GM21576 (cell line): ENCODE data around the gene SMARCAL1.

Experiments
- ATAC-seq: cut with Tn5 transposase; IDR thresholded peaks from one replicate; pipeline ENCODE4 v1.9.1; 2021; ENCODE audit warnings: mild to moderate bottlenecking, moderate library complexity; ENCODE audit not compliant: unreplicated experiment

Gene SMARCAL1

DNA sequence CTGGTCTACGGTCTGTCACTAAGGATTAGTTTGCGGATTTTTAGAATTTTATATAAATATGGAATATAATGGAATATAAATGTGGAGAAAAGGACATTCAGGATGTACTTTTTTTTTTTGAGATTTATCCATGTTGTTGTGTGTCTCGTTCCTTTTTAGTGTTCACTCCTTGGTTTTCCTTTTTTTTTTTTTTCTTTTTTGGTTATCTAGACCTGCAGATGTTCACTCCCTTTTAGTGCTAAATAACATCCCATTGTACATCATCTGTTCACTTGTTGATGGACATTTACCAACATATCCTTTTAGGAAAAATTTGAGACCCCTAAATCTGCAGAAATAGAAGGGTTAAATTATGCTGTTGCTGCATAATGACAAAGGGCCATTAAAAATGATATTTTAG, 60.9 kb downstream of the SMARCAL1 start:
- ATAC-seq, result no peak

DNA sequence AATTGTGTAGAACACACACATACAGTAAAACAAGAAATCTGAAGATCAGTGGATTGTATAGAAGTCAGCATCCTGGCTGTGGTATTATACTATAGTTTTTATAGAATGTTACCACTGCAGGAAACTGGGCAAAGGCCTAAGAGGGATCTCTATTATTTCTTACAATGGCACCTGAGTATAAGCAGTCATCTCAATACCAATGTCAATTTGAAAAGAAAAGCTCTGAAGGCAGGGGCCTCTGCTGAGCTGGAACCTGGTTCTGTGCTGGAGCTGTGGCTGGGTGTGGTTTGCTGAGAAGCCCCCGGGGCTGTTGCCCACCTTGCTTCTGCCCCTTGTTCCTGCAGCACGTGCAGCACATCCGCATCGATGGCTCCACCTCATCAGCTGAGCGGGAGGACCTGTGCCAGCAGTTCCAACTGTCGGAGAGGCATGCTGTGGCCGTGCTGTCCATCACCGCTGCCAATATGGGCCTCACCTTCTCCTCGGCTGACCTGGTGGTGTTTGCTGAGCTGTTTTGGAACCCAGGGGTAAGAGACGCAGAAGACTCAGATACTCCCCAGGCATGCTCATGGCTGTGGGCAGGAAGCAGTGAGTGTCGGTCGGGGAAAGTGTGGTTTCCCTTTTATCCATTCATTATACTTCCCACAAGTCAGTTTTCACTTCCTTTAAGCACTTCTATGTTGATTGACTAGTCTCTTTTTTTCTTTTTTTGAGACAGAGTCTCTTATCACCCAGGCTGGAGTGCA, 62.8 kb downstream of the SMARCAL1 start:
- ATAC-seq, result peak; percentile 63

DNA sequence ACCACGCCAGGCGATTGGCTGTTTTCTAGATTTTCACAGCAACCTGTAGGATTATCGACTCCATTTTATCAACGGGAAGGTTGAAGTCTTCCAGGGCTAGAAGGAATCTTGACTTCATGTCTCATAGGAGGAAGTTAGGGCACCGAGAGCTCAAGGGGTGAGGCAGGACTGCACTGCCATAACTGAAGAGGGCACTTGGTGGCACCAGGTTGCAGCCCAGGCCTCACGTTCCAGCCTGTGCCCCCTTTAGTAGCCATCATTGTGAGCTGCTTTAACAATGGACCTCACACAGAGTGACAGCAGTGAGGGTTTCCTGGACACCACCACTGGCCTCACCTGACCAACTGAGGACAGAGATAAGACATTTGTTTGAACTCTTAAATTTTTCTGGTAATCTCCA, 63.5 kb downstream of the SMARCAL1 start:
- no peak for ATAC-seq

DNA sequence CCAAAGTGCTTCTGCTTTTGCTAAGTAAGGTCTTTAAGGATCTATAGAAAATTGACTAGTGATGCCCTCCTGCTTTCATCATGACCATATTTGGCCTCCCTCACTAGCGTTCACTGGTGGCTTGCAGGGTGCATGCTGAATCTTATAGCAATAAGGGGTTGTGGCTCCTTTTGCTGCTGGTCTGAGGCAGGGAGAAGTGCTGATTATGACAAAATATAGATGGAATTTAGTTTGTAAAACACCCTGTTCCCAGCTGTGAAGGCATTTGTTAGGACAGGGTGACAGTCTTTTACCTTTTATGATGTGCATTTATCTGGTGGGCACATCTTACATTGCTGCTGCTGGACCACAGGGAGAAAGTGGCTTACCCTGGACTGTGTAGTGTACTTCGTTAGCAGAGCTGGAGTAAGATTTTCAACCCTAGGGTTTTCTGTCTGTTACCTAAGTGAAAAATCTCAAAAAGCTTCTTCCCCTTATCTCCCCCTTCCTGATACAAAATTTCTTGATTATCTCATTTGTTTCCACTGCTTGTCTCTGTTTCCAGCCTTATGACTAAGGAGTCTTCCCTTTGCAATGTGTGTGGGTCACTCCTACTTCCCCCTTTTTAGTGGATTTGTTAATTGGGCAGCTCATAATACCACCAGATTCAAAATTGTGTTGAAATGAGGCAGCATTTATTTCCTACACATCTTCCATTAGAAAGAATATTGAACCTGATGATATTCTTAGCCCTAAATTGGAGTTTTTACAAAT, 65.2 kb downstream of the SMARCAL1 start:
- no peak for ATAC-seq

DNA sequence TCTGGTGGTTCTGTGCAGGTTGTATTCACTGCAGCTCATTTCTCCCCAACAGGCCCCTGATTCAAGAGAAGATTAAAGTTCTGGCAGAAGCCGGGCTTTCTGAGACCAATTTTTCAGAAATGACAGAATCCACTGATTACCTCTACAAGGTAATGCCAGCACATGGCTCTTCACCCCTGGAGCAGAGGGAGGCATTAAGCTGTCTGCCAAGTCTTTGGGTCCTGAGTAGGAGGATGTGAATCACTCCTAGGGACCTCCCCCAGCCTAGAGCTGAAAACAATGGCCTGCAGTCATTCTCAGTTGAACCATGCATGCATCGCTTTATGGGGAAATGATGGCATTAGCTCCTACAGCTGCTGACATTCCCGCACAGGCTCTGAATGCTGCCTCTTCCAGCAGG, 65.9 kb downstream of the SMARCAL1 start:
- no peak for ATAC-seq

DNA sequence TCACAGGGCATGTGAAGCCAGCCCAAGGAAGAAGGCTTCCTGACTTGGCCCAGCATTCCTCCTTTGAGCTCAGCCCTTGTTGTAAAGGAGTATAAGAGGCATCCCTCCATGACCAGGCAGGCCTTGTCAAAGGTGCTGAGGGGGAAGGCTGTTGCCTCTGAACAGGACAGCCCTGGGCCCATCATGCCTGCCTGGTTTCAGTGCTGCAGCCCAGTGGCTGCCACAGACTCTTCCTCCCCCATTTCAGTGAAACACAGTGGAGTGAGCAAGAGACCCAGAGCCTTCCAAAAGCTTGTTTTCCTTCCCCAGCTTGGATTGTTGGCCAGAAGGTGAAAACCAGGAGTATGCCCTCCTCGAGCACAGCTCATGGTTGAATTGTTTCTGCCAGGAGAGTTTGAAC, 66.5 kb downstream of the SMARCAL1 start:
- ATAC-seq, result no peak

DNA sequence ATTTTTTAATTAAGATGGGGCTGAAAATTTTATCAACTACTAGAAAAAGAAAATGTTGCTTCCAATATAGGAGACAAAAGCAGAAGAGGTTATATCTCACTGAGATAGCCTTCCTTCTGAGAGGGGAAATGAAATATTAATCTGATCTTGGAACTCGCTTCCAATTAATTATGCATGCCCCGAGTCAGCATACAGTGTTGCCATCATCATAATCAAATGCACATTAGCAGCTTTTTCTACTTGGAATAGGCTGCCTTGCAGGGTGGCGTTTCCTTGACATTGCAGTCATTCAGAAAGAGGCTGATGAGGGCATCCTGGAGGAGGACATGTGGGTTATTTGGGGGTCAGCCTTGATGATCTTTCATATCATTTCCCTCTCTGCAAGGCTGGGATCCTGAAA, 67.9 kb downstream of the SMARCAL1 start:
- ATAC-seq, result no peak

DNA sequence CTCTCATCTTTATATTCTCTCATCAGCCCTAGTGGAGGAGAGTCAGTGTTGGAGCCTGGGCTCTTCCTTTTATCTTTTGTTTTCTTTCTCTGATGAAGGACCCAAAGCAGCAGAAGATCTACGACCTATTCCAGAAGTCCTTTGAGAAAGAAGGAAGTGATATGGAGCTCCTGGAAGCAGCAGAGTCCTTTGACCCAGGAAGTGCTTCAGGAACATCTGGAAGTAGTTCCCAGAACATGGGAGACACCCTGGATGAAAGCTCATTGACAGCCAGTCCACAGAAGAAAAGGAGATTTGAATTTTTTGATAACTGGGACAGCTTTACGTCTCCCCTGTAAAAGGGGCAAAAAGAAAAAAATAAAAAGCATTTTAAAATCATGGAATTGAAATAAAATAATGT, 70.4 kb downstream of the SMARCAL1 start:
- no peak for ATAC-seq

DNA sequence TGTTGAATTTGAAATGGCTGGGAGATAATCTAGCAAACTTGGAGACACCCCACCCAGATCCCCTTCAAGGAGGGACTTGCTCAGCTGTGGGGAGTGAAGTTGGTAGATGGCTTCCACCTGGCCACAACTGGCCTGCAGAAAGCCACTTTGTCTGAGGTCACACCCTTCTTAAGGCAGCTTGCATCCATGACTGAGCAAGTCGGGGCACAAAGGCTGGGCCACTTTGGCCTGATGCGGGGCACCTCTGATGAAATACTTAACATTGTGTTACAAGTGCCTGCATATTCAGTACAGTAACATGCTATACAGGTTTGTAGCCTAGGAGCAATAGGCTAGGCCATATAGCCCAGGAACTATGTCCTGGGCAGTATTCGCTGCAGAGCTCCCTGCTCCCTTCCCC, 73.0 kb downstream of the SMARCAL1 start:
- ATAC-seq, result no peak

DNA sequence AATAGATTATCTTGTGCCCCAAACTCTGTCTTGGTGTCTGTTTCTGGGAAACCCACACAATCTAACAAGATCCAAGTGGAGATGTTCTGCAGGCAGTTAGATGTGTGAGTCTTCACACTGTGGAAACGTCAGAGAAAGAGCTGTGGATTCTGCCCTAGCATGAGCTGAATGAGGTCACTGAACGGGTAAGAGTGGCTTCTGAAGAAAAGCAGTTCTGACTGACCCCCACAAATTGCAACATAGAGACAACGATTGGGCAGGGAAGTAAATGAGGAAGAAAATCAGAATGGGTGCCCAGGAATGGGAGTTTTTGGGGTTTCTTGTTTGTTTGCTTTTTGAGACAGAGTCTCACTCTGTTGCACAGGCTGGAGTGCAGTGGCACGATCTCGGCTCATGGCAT, 73.5 kb downstream of the SMARCAL1 start:
- ATAC-seq, result no peak

DNA sequence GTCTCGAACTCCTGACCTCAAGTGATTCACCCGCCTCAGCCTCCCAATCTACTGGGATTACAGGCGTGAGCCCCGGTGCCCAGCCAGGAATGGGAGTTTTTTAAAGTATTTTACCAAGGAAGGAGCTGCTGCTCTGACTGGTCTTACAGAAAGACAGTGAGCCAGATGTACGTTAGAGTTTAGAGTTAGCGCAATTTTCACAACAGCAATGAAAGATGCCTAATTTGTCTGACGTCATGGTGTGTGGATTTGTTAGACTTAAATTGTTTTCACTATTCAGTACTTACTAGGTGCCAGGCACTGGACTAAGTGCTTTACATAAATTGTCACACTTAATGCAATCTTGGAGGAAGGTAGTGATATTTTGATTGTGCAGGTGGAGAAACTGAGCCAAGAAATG, 74.0 kb downstream of the SMARCAL1 start:
- ATAC-seq, result no peak

DNA sequence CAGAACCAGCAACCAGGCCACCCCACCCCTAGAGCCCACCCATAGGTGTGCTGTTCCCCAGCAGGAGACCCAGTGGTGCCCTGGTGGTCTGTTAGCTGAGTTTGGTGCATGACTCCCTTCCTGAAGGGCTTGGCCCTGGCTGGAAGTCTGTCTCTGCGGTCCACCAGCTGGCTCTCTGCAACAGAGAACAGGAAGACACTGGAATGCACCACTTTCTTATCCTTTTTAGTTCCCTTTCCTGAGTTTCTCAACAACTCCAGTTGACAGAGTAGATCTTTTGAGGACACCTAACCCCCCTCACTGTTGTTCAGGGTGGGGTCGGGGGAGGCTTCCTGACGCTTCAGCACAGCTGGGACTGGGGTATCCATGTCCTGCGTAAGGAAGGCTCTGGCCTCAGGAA, 74.4 kb downstream of the SMARCAL1 start:
- no peak for ATAC-seq

DNA sequence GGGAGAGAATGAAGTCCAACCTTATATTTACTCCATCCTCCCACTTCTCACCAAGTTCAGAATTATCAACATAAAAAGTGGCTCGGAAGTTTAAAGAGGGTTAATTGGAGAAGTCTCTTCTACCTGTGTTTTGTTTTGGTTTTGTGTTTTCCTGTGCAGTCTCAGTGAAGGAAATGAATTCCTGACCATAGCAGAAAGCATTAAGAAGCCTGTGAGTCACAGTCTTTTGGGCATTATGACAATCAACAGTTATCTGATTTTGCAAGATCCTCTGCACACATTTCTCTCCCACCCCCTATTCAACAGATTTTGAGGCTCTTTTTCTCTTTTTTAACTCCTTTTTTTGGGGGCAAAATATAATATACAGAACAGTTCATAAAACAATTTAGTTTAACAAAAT, 77.8 kb downstream of the SMARCAL1 start:
- ATAC-seq, result no peak

DNA sequence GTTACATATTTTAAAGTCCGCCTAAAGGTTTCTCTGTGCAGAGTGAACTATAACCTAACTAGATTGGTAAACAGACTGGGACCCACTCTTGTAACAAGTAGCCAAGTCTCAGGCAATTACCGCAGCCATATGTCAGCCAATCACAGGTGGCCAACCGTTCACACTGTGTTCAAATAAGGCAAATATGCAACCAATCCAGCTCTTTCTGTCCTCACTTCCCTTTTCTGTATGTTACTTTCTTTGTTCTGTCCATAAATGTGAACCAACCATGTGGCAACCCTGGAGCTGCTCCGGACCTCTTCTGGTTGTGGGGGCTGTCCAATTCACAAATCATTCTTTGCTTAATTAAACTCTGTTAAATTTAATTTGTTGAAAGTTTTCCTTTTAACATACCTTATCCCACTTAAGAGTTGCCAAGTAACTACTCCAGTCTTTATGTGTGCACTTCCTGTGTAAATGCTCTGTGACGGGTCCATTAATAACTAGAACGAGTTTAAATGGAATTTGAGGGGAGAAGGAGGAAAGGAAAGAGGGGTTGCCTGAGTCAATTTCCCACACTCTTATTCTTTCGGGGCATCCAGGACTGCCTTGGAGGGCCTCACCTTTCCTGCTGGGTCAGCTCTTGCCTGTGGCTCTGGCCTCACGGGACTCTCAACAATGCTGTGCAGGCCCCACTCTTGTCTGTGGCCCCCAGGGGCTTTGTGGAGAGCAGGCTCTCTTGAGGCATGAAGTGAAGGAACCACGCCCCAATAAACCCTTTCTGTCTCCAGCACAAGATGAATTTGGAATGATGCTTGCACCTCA, 79.7 kb downstream of the SMARCAL1 start:
- peak; percentile 84 for ATAC-seq

DNA sequence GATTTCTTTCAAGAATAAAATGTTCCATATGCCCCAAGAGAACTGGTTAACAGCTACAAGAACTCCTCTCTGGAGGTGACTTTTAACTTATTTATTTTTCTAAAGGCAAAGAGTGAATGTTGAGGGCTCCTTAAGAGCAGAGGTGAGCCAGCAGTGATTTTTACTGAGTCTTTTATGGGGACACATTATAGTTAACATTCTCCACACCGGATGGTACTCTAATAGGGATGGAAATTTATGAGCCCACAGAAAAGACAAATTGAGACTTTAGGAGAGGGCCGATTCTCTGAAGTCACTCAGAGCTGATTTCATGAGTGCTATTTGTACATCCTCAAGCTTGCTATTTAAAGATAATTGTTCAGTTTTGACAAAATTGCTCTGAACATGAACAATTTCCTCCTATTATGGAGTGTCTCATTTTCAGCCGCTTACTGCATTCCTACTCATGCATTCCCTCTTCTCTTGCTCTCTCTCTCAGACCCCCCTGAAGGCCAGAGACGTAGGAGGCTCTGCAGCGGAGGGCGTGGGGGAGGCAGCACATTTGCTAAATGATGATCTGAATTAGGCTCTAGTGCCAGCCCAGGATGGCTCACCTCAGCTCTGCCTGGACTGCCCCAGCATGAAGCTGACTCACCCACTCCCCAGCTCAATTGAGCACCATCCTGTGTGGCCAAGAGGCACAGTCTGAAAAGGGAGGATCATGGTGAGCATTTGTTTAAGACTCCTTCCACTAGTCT, 80.5 kb downstream of the SMARCAL1 start:
- no peak for ATAC-seq

DNA sequence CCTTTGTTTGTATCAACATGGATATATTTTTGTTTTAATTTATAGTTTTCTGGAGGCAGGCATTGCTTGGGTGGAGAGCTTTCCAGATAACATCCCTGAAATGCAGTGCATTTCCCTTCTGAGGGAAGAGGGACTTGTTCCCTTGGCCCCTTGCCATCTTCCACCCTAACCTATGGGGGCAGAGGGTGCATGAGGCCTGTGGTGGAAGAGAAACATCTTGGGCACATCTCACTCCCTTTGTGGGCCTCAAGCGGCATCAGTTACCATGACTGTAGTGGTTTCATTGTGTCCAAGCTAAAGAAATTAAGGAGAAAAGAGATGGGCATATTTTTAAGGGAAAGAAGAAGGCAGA, 81.0 kb downstream of the SMARCAL1 start:
- no peak for ATAC-seq

DNA sequence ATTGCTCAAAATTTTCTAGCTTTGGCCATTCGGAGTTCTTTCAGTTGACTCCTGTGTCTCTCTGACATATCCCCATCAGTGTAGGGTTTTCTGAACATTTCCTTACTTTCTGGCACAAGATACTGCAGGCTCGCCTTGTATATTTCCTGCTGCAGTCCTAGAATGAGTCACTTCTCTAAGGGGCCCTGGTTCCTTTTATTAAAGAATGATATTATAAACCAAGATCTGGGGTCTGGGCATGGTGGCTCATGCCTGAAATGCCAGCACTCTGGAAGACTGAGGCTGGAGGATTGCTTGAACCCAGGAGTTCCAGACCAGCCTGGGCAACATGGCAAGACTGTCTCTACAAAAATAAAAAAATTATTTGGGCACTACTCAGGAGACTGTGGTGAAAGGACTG, 83.4 kb downstream of the SMARCAL1 start:
- ATAC-seq, result no peak

DNA sequence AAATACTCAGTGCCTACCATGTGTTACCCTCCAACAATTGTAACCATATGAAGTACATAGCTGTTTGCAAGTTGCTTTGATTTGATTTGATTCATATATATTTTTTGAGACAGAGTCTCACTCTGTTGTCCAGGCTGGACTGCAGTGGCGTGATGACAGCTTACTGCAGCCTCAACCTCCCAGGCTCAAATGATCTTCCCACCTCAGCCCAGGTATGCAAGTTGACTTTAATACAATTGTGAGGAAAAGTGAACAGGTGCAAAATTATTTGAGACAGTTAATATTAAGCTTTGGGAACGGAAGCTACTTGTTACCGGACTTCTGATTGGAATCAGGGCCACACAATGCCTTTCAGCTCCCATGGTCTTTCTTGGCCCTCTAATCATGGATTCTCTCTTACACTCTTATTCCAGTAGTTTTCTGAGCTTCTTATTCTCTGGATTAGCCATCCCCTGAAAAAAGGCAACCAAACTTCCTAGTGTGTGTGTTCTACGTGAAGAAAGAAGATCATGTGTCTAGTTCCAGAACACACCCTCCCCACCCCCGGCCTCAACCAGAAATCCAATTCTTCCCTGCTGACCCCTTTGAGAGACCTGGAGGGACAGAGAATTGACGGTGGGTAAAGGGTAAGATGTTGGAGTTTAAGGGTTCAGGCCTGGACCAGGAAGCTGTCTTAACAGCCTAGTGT, 85.2 kb downstream of the SMARCAL1 start:
- ATAC-seq, result no peak

DNA sequence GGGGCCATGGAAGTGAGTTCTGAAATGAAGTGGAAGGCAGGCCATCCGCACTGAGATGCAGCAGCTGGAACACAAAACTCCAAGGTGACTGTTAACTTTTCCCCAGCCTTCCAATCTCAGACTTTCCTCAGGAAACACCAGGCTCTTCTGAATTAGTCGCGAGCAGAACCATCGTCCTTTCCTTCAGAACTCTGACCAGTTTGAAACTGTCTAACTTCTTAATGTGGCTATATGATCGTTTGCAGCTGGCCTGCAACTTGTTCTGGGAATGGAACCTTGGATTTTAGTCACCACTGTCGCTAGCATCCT, 85.7 kb downstream of the SMARCAL1 start:
- ATAC-seq, result no peak

DNA sequence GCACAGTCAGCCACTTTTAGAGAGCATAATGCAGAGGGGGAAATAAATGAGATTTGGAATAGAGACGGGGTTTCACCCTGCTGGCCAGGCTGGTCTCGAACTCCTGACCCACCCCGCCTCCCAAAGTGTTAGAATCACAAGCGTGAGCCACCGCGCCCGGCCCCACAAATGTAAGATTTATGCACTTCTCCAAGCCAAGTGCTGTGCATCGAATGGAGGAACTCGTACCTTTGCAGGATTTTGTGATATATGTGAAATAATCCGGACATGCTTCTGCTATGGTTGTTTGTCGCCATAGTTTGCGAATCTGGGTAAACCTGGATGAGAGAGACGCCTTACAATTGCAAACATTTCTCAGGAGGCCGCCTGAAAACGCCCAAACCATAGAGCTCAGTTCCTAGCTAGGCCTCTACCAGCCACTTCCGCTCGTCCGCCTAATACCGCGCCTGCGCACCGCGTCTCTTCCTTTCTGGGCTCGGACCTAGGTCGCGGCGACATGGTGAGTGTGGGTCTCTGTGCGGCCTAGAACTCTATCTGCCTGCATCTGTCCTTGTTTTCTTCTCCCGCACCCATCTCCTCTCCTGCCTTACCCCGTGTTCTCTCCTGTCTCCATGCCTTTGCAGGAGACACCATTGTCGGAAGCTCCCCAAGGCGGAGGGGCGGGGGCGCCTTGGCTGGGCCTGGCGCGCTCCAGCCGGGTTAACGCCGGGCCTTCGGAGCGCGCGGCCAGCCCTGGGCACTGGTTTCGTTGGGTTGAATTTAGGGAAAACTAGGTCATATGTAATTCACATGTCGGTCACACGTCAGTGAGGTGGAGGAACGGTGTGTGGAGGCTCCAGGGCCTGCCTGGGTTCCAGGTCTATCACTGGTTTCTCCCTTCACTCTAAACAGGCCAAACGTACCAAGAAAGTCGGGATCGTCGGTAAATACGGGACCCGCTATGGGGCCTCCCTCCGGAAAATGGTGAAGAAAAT, 86.4 kb downstream of the SMARCAL1 start, which contains the start of gene RPL37A:
RPL37A (plus strand) TSS at position 466 of the 974 bp plus-strand sequence; CDS start at position 497, 31 bp downstream.
- peak; percentile 87 for ATAC-seq
